GM19463 (cell line): ENCODE data around the gene FAF2.

Source experiments
- ATAC-seq: cut with Tn5 transposase; IDR thresholded peaks from one replicate; pipeline ENCODE4 v1.9.1; 2021; ENCODE audit warnings: mild to moderate bottlenecking, moderate library complexity; ENCODE audit not compliant: unreplicated experiment

The FAF2 gene

DNA sequence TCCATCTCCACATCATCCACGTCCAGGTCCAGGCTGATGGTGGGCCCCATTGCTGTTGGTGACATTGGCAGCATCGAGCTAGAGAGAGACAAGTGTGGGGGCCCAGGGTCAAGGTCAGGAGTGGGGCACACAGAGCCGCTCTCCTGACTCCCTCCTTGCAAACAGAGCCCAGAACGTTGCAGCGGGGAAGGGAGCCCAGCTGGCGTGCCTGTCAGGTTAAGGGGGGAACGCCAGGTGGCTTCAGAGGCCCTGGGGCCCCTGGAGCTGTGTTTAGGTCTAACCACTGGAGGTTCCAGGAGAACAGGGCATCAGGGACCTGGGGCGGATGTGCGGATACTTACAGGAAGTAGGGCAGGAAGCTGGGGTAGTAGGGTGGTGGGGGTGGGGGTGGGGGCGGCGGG, 81.6 kb downstream of the FAF2 start:
- ATAC-seq: no peak

- ATAC-seq: no peak
Measured at GRCh38 chr5:176530393-176530982, 82.3 kb downstream of the FAF2 start.

- no peak for ATAC-seq
Measured at GRCh38 chr5:176530983-176531901, 83.1 kb downstream of the FAF2 start.

GRCh38 chr5:176531902-176532493, 83.8 kb downstream of the FAF2 start:
- no peak for ATAC-seq

- no peak for ATAC-seq
Measured at GRCh38 chr5:176532795-176533194, 84.6 kb downstream of the FAF2 start.

- ATAC-seq: no peak
Measured at GRCh38 chr5:176533390-176533789, 85.2 kb downstream of the FAF2 start.

GRCh38 chr5:176533894-176534611, 85.9 kb downstream of the FAF2 start:
- no peak for ATAC-seq

DNA sequence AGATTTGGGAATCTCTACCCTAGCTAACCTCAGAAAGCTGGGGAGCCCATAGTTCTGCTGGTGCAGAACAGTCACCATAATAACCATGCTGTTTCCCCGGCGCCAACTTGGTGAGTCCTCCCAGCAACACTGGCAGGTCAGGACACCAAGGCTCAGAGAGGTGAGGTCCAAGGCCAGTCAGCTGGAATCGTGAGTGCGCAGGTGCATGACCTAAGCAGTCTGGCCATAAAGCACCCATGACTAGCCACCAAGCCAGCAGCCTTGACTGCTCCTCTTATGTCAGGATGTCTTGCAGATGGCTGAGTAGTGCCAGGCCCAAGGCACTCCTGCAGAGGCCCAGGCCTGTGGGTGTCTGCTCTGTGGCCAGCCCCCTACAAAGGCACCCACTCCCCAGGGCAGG, 86.5 kb downstream of the FAF2 start:
- ATAC-seq: no peak

DNA sequence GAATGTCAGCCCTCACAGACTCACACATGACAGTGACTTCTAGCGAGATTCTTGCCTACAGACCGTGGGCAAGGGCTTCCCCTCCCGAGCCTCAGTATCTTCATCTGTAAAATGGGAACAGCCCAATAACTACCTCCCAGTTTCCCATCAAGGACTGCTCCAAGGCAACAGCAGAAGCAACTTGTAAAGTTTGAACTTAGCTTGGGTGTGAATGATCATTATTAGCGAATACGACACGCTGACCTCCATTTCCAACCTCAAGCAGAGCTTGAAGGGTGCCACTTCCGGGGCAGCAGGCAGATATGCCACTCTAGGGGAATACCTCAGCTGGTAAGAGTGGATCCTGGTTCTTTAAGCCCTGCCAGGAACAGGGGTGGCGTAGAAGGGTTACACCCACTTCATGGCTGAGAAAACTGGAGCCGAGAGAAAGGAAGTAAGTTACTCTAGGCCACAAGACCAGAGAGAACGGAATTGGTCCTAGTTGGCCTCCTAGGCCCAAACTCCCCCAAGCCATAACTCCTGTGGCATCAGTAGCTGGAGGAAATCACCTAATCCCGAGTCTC, 87.0 kb downstream of the FAF2 start:
- no peak for ATAC-seq

- ATAC-seq: no peak
Measured at GRCh38 chr5:176535664-176536131, 87.5 kb downstream of the FAF2 start.

- ATAC-seq: no peak
Measured at GRCh38 chr5:176536132-176536901, 88.1 kb downstream of the FAF2 start.

GRCh38 chr5:176536902-176537553, 88.8 kb downstream of the FAF2 start, which contains the start of gene RNF44:
RNF44 (minus strand) TSS chr5:176537402; CDS start chr5:176532472, 4,930 bp downstream.
- ATAC-seq: peak; percentile 46

DNA sequence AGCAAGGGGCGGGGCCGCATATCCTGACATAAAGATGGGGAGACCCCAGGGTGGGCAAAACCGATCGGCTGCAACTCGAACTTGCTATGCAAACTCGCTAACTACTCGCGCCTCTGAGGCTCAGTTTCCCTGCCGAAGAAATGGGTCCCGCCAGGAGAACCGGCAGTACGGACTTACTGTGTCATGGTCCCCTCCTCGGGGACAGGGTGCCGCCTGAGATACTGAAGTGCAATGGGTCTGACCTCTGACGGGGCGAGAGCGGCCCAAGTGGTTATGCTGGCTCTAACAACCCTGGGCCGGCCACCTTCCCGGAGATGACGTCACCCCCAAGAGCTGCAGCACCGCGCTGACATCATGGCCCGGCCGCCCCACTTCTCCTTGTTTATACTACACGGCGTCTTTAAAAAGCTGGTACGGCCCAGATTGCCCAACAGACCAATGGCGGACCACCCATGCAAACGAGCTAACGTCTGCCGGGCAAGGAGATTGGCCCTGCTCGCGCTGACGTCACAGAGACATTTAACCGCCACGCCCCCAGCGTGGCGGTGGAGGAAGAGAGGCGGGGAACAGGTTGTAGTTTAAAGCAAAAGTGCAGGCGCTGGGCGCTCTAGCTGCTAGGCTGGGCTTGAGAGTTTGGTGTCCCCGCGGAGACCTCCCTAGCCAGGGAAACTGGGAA, 89.5 kb downstream of the FAF2 start:
- peak; percentile 66 for ATAC-seq

- no peak for ATAC-seq
Measured at GRCh38 chr5:176538230-176538988, 90.2 kb downstream of the FAF2 start.

GRCh38 chr5:176538989-176539384, 90.8 kb downstream of the FAF2 start:
- no peak for ATAC-seq

DNA sequence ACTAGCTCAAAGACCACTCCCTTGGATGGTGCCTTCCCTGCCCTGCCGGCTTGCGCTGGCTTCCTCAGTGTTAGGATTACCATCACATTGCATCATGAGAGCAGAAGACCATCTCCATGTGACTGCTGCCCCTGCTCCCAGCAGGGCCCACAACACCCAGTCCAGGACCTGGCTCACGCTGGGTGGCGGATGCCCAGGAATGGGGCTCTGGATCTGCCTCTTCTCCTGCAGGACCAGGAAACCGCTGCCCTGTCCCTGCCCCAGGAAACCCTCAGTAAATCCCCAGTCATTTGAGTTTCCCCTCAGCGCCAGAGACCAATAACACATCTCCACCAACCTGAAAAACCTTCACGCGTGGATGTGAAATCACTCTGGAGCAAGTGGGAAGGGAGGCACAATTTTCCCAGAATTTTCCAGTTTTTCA, 92.3 kb downstream of the FAF2 start:
- no peak for ATAC-seq

DNA sequence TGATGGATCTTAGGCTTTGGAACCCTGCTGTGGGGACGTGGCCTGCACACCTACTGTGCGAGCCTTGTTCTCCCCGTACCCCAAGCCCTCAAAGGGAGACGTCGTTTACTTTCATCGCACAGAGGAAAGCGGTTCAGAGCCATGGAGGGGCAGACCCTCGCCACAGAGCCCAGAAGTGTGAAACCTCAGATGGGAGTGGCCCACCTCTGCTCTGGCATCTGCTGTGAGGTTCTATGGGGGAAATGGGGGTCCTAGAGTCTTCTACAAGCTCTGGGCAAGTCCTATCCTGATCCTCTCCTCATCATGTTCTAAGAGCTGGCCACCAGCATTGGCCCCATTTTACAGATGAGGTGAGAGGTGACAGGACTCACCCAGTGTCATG, 92.8 kb downstream of the FAF2 start:
- no peak for ATAC-seq
